Measurements from ENCODE around the gene CABLES2.

The CABLES2 gene

DNA sequence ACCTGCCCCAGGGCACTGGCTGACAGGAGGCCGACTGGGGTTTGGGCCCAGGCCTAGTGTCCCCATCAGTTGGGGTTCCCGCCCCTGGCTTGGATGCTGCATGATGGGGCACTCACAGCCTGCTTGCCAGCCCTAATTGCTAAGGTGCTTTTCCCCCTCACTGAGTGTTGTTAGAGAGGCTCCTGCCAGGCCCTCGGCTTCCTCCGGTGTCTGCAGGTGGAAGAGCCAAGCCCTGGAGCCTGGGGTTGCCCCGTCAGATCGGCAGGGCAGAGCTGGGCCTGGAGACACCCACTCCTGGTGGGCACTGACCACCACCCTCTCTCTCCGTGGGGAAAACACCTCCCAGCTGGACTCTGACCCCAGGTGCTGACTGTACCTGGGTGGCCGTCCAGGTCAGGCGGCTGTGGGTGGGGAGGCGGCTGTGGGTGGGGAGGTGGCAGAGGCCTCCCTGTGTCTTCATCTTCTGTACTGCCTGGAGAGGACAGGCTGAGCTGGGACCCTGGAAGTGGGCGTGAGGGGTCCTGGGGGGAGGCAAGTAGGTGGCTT is 6.0 kb upstream of the CABLES2 start:
- Histone ChIP-seq H3K4me1 (ENCODE audit: low read depth, poor library complexity, severe bottlenecking) (peaks cover 8% of the 10 kb centered on the region), H3K36me3 (ENCODE audit: insufficient read depth) (no peaks in the 10 kb centered on the region), H3K4me2 (no peak overlapping the region), H3K79me2 (ENCODE audit: insufficient read depth, low read depth) (no peaks in the 10 kb centered on the region), H3K9ac (no peak overlapping the region), H3K27ac (no peak overlapping the region), H3K4me3 (IDR thresholded peaks at IDR 0.05; ENCODE audit: insufficient read depth, low read depth, low read length) (no peak overlapping the region), H2AFZ (ENCODE audit: low read depth) (no peak overlapping the region), H4K20me1 (ENCODE audit: insufficient read depth) (no peaks in the 10 kb centered on the region), H3K27me3 (ENCODE audit: insufficient read depth, low read depth) (peaks cover 61% of the 10 kb centered on the region)
- TF ChIP-seq, protein P1, sequence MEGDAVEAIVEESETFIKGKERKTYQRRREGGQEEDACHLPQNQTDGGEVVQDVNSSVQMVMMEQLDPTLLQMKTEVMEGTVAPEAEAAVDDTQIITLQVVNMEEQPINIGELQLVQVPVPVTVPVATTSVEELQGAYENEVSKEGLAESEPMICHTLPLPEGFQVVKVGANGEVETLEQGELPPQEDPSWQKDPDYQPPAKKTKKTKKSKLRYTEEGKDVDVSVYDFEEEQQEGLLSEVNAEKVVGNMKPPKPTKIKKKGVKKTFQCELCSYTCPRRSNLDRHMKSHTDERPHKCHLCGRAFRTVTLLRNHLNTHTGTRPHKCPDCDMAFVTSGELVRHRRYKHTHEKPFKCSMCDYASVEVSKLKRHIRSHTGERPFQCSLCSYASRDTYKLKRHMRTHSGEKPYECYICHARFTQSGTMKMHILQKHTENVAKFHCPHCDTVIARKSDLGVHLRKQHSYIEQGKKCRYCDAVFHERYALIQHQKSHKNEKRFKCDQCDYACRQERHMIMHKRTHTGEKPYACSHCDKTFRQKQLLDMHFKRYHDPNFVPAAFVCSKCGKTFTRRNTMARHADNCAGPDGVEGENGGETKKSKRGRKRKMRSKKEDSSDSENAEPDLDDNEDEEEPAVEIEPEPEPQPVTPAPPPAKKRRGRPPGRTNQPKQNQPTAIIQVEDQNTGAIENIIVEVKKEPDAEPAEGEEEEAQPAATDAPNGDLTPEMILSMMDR (conservative IDR thresholded peaks at IDR 0.05; ENCODE audit: low read depth, low read length), result no peak

DNA sequence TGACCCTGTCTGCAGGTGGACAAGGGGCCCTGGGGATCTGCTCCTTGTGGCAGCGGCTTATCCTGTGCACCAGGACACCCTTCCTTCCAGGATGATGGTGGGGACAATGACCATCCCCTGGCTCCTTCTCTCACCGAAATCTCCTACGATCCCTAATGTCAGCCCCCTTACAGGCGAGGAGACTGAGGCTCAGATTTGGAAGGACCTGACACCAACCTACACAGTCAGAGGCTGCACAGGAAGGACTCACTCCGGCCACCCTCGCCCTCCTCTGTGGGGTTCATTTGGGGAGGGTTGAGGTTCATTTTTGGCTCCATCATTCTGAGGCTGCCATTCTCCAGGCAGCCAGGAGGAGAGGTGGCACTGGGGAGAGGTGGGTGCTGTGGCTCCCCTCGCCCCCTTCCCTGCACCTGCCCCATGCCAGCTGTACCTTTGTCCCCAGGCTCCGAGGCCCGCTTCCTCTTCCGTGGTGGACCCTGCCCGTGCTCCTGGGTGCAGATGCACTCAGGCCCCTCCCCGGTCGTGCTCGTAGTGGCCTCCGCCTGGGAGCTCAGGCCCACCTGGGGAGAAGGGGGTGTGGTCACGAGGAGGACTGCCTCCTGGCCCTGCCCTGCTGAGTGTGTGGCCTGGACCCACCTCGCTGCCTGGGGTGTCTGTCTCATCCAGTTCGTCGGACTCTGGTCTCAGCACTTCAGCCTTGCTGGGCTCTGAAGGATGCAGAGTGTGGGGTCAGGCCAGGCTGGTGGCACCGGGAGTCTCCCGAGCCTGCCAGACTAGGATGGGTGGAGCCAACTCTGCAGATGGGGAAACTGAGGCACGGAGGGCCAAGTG is 5.3 kb upstream of the CABLES2 start:
- Histone ChIP-seq H3K4me1 (ENCODE audit: low read depth, poor library complexity, severe bottlenecking) (peaks cover 15% of the 10 kb centered on the region), H3K36me3 (ENCODE audit: insufficient read depth) (no peaks in the 10 kb centered on the region), H4K20me1 (ENCODE audit: insufficient read depth) (no peaks in the 10 kb centered on the region), H3K27me3 (ENCODE audit: insufficient read depth, low read depth) (peaks cover 59% of the 10 kb centered on the region), H3K4me3 (IDR thresholded peaks at IDR 0.05; ENCODE audit: insufficient read depth, low read depth, low read length) (no peak overlapping the region), H3K27ac (no peak overlapping the region), H3K4me2 (no peak overlapping the region), H3K9ac (no peak overlapping the region), H2AFZ (ENCODE audit: low read depth) (no peak overlapping the region), H3K79me2 (ENCODE audit: insufficient read depth, low read depth) (no peaks in the 10 kb centered on the region)
- TF ChIP-seq, protein P1 (conservative IDR thresholded peaks at IDR 0.05; ENCODE audit: low read depth, low read length), result no peak

DNA sequence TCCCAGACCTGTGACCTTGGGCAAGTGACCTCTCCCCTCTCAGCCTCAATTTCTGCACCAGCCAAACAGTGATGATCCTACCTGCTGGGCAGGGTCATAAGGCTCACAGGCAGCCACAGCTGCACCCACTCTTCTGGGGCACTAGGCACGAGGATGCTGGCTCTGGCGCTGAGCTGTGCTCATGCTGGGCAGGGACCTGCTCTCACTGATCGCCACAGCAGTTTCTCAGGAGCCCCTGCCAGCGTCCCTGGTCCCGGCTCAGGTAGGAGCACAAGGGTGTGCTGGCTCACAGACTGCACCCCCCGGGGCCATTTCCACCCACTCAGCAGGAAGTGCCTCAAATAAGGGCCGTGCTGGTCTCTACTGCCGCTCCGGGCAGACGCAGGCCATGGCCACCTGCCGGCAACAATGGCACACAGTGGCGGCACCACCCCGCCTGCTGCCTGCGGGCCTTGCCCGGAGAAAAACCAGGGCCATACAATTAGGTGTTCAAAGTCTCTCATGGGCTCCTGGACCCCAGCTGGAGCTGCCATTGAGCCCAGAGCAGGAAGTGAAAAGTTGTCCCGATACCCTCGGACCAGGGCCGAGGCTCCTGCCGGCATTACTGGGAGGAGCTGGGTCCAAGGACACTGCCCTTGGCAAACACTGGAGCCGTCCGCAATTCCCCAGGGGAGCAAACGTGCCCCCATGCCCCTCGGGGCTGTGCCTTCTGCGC is 4.6 kb upstream of the CABLES2 start:
- no peaks in the 10 kb centered on the region for H4K20me1 ChIP-seq (ENCODE audit: insufficient read depth)
- H3K79me2 ChIP-seq (ENCODE audit: insufficient read depth, low read depth), result no peaks in the 10 kb centered on the region; the same call in 1 of the 2 replicates
- no peak overlapping the region for H3K9ac ChIP-seq
- no peaks in the 10 kb centered on the region for H3K36me3 ChIP-seq (ENCODE audit: insufficient read depth)
- TF ChIP-seq, protein P1 (conservative IDR thresholded peaks at IDR 0.05; ENCODE audit: low read depth, low read length), result no peak
- H3K4me3 ChIP-seq (IDR thresholded peaks at IDR 0.05; ENCODE audit: insufficient read depth, low read depth, low read length), result no peak overlapping the region
- H3K27ac ChIP-seq, result no peak overlapping the region
- H3K4me2 ChIP-seq, result no peak overlapping the region
- H2AFZ ChIP-seq (ENCODE audit: low read depth), result no peak overlapping the region
- H3K4me1 ChIP-seq (ENCODE audit: low read depth, poor library complexity, severe bottlenecking), result peaks cover 17% of the 10 kb centered on the region
- peaks cover 53% of the 10 kb centered on the region for H3K27me3 ChIP-seq (ENCODE audit: insufficient read depth, low read depth)

DNA sequence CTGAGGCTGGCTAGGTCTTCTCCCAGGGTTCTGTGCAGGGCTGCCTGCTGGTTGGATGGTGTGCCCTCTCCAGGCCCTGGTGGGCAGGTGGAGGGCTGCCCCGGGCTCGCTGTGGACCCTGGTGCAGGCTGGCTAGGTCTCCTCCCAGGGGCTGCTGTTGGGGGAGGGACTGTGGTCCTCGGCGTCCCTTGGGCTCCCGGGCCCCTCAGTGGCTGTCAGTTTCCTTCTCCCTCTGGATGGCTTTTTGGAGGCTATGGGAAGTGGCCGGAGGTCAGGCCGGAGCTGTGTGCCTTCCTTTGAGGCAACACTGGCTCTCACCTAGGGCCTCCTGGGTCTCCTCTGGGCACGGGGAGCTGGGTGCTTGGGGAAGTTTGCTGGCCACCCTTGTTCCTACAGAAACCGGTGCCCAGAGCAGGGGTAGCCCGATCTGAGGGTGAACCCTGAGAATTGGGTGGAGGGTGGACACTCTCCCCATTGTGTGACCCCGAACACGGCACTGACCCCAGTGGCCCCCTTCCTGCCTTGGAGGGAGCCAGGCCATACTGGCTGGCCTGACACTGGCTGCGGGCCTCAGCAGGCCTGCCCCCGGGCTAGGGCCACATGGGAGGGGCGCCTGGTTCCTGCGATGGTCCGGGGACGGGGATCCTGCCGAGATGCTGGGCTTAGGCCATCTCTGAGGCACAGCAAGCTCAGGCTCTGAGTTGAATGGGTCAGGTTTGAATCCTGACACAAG is 3.8 kb upstream of the CABLES2 start:
- no peaks in the 10 kb centered on the region for H4K20me1 ChIP-seq (ENCODE audit: insufficient read depth)
- peak overlapping the region; percentile 46; the same call in 1 of the 2 replicates for H3K4me2 ChIP-seq
- H3K27ac ChIP-seq, result no peak overlapping the region
- no peak overlapping the region for H3K9ac ChIP-seq
- peak overlapping the region; percentile 55; the same call in 1 of the 2 replicates for H2AFZ ChIP-seq (ENCODE audit: low read depth)
- no peak overlapping the region for H3K4me3 ChIP-seq (IDR thresholded peaks at IDR 0.05; ENCODE audit: insufficient read depth, low read depth, low read length)
- no peaks in the 10 kb centered on the region for H3K36me3 ChIP-seq (ENCODE audit: insufficient read depth)
- TF ChIP-seq, protein P1 (conservative IDR thresholded peaks at IDR 0.05; ENCODE audit: low read depth, low read length), result no peak
- H3K79me2 ChIP-seq (ENCODE audit: insufficient read depth, low read depth), result no peaks in the 10 kb centered on the region; the same call in 1 of the 2 replicates
- peaks cover 46% of the 10 kb centered on the region for H3K27me3 ChIP-seq (ENCODE audit: insufficient read depth, low read depth)
- H3K4me1 ChIP-seq (ENCODE audit: low read depth, poor library complexity, severe bottlenecking), result peaks cover 22% of the 10 kb centered on the region

All from KMS-11 (cell line).